SKM-1 treated with dmso at 0.1 percent for 144 hours (cell line): Measurements from ENCODE around the gene NES.
A peak's percentile ranks its signal among the peaks of the same experiment; 100 is the strongest.

Source experiments
- DNase-seq: peaks from one replicate; lab custom pipeline; 2025; ENCODE audit not compliant: unreplicated experiment; lab: John Stamatoyannopoulos, UW

The NES gene

DNA sequence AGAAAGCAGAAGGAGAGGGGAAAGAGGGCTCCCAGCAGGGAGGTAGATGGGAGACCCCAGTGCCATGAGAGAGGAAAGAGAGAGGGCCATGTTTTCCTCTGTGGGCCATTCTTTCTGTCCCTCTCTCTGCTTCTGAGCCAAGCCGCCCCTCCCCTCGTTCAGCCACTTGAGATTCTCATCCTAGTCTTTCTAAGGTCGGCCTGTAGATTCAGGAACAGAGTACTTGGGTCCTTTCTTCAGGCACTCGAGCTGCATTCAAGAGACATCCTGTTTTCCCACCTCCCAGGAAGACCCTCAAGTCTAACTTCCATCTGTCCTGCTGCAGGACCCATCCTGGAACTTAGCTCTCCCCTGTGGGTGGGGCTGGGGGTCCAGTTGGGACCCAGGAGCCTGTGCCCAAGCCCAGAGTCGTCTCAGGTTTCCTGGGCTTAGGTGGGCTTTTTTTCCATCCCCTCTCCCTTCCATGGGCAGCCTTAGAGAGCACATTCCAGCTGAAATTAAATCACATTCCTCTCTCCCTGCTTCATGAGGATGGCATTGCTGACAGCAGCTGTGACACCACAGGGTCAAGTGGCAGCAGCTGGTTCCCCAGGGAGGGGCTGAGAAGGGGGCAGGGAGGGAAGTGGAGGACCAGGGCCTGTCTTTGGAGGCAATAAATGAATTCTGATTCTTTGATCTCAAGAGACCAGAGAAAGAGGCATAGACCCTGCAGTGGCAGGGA, 13.0 kb downstream of the NES start:
- DNase-seq: no peak

DNA sequence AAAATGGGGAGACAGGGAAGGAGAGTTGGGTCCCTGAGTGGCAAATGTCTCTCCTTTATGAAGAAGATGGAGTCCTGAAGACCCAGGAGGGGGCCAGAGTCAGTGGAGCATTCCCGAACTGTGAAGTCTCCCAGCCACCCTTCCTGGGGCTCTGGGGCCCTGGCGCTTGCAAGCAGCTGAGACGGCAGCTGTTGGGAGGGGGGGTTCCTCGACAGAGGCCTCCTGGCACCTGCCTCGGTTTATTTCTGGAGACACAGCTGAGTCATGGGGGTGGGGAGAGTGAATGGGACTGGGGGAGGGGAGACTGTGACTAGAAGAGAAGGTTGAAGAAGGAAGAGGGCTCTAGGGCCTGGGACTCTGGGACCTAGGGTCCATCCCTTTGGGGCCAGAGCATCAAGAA, 14.0 kb downstream of the NES start:
- DNase-seq: no peak

- no peak for DNase-seq
Measured at GRCh38 chr1:156662800-156663055, 14.5 kb downstream of the NES start.

GRCh38 chr1:156662005-156662799, 15.0 kb downstream of the NES start:
- DNase-seq: peak; percentile 19

DNA sequence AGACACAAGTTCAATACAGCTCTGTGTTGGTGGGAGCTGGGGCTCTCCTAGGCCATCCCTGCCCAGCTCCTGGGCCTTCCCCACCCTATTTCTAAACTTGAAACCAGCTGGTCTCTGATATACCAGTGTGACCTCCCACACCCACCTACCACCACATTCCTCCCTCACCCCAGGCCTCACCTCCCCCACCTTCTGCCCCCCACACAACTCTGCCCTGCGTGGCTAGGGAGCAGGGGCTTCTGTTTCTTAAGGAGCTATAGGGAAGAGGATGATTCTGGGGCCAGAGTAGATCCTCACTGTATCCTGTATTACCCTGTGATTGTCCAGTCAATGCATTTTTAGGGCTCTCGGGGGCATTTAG, 16.5 kb downstream of the NES start:
- DNase-seq: no peak

- DNase-seq: peak; percentile 98
Measured at GRCh38 chr1:156659988-156660751, 17.0 kb downstream of the NES start.

GRCh38 chr1:156659661-156659987, 17.6 kb downstream of the NES start:
- no peak for DNase-seq

- no peak for DNase-seq
Measured at GRCh38 chr1:156658945-156659574, 18.1 kb downstream of the NES start.

GRCh38 chr1:156658496-156658895, 18.7 kb downstream of the NES start:
- no peak for DNase-seq

- DNase-seq: no peak
Measured at GRCh38 chr1:156657741-156658319, 19.4 kb downstream of the NES start.

- DNase-seq: peak; percentile 53
Measured at GRCh38 chr1:156656806-156657740, 20.1 kb downstream of the NES start.

DNA sequence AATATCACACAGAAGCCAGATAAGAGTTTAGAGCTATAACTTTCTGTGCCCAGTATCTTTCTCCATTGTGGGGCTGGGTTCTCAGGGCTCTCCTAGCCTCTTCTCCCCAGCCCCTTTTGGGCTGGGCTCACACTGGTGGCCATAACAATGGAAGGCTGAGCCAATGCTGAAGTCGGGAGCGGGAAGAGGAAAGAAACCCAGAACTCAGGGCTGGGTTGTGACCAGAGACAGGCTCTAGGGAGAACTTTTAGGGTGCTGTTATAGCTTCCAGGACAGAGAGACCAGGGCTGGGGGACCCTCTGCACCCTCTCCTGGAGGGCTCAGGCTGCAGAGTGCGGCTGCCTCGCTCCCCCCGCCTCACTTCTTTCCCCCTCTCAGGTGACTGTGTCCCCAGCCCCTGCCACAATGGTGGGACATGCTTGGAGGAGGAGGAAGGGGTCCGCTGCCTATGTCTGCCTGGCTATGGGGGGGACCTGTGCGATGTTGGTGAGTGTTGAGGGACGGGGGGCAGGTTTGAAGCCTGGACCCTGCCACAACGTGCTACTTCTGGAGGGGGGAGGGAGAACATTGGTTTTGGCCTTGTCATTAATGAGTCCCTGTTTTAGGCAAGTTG, 21.2 kb downstream of the NES start:
- no peak for DNase-seq

- no peak for DNase-seq
Measured at GRCh38 chr1:156655151-156655903, 21.9 kb downstream of the NES start.

- DNase-seq: no peak
Measured at GRCh38 chr1:156654700-156655099, 22.5 kb downstream of the NES start.

DNA sequence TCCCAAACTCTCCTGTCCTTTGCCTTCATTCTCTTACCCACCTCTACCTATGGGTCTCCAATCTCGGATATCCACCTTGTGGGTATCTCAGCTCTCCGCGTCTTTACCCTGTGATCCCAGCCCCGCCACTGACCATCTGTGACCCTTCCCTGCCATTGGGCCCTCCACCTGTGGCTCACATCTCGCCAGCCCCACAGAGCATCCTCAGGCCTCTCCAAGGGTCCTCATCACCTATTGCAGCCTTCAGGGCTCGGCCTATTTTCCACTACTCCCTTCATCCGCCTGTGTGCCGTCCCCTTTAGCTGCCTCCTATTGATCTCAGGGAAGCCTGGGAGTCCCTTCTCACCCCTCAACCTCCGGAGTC, 24.2 kb downstream of the NES start:
- no peak for DNase-seq

DNA sequence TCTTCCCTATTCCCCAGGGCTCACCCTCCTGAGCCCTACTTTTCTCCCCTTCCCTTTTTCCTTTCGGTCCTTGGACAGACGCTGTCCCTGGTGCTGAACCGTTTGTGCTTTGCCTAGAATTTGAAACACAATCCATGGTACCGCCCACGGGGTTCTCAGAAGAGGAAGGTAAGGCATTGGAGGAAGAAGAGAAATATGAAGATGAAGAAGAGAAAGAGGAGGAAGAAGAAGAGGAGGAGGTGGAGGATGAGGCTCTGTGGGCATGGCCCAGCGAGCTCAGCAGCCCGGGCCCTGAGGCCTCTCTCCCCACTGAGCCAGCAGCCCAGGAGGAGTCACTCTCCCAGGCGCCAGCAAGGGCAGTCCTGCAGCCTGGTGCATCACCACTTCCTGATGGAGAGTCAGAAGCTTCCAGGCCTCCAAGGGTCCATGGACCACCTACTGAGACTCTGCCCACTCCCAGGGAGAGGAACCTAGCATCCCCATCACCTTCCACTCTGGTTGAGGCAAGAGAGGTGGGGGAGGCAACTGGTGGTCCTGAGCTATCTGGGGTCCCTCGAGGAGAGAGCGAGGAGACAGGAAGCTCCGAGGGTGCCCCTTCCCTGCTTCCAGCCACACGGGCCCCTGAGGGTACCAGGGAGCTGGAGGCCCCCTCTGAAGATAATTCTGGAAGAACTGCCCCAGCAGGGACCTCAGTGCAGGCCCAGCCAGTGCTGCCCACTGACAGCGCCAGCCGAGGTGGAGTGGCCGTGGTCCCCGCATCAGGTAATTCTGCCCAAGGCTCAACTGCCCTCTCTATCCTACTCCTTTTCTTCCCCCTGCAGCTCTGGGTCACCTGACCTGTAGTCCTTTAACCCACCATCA, 24.8 kb downstream of the NES start:
- no peak for DNase-seq

GRCh38 chr1:156648951-156649350, 28.3 kb downstream of the NES start:
- no peak for DNase-seq

GRCh38 chr1:156648496-156648895, 28.7 kb downstream of the NES start:
- no peak for DNase-seq
